ENCODE measurements around the gene RAD51B. TPM values are rescaled to one million over a fixed set of nuclear protein-coding genes. Genes with fewer than 3 reads are reported as not detected.

RAD51B gene
- total and polyA plus RNA-seq, 7 donors: 2.4 to 24.4 (median 7.1) TPM

GRCh38 chr14:68369281-68370056 is 549.9 kb downstream of the RAD51B start:
- DNase-seq: no peak
- intact Hi-C loops (cut with DNase I): no loop called here
- Histone ChIP-seq H3K27me3 (no peaks in the 10 kb centered on the region), H3K4me3 (no peak overlapping the region), H3K9me3 (no peaks in the 10 kb centered on the region), H3K27ac (peak overlapping the region in 1 of 4 donors; percentile 55), H3K36me3 (no peaks in the 10 kb centered on the region), H3K4me1 (peaks cover 0 to 39% (median 28%) of the 10 kb centered on the region in 4 donors)
- WGBS, 2 donors: 60 to 78% methylated on average over 6 of the region's 6 CpGs
- TF ChIP-seq POLR2AphosphoS5 (IDR thresholded peaks at IDR 0.05): no peak
- TF ChIP-seq POLR2A (IDR thresholded peaks at IDR 0.05): no peak
- no peak for TF ChIP-seq EP300 (IDR thresholded peaks at IDR 0.05)
- TF ChIP-seq CTCF (IDR thresholded peaks at IDR 0.05): no peak

- Histone ChIP-seq H3K4me1 (peaks cover 0 to 39% (median 22%) of the 10 kb centered on the region in 4 donors), H3K4me3 (no peak overlapping the region), H3K27ac (no peak overlapping the region), H3K27me3 (no peaks in the 10 kb centered on the region), H3K36me3 (no peaks in the 10 kb centered on the region), H3K9me3 (no peaks in the 10 kb centered on the region)
- no peak for TF ChIP-seq EP300 (IDR thresholded peaks at IDR 0.05)
- intact Hi-C loops (cut with DNase I): no loop called here
- no peak for DNase-seq
Measured at GRCh38 chr14:68370057-68370360, 550.4 kb downstream of the RAD51B start.

- Histone ChIP-seq H3K27ac (no peak overlapping the region), H3K4me3 (no peak overlapping the region), H3K4me1 (peaks cover 0 to 46% (median 18%) of the 10 kb centered on the region in 4 donors), H3K9me3 (no peaks in the 10 kb centered on the region), H3K36me3 (no peaks in the 10 kb centered on the region), H3K27me3 (no peaks in the 10 kb centered on the region)
- WGBS, 2 donors: 94 to 99% methylated on average over 2 of the region's 2 CpGs
- no peak for DNase-seq
- TF ChIP-seq POLR2AphosphoS5 (IDR thresholded peaks at IDR 0.05) (no peak), CTCF (IDR thresholded peaks at IDR 0.05) (no peak), EP300 (IDR thresholded peaks at IDR 0.05) (no peak), POLR2A (IDR thresholded peaks at IDR 0.05) (no peak)
- intact Hi-C loops (cut with DNase I): no loop called here
Measured at GRCh38 chr14:68372368-68372767, 552.8 kb downstream of the RAD51B start.

- Histone ChIP-seq H3K27me3 (no peaks in the 10 kb centered on the region), H3K4me1 (peaks cover 0 to 43% (median 17%) of the 10 kb centered on the region in 4 donors), H3K4me3 (no peak overlapping the region), H3K27ac (no peak overlapping the region), H3K9me3 (no peaks in the 10 kb centered on the region), H3K36me3 (no peaks in the 10 kb centered on the region)
- TF ChIP-seq POLR2AphosphoS5 (IDR thresholded peaks at IDR 0.05) (no peak), CTCF (IDR thresholded peaks at IDR 0.05) (no peak), EP300 (IDR thresholded peaks at IDR 0.05) (no peak), POLR2A (IDR thresholded peaks at IDR 0.05) (no peak)
- WGBS, 2 donors: 86 to 97% methylated on average over 2 of the region's 2 CpGs
- DNase-seq: no peak
- intact Hi-C loops (cut with DNase I): no loop called here
Measured at GRCh38 chr14:68373124-68373646, 553.6 kb downstream of the RAD51B start.

- TF ChIP-seq CTCF (IDR thresholded peaks at IDR 0.05): no peak
- no peak for TF ChIP-seq POLR2AphosphoS5 (IDR thresholded peaks at IDR 0.05)
- TF ChIP-seq POLR2A (IDR thresholded peaks at IDR 0.05): no peak
- TF ChIP-seq EP300 (IDR thresholded peaks at IDR 0.05): no peak
- no peaks in the 10 kb centered on the region for H3K36me3 ChIP-seq
- no peak overlapping the region for H3K27ac ChIP-seq
- WGBS, 2 donors: 18 to 32% methylated on average over 2 of the region's 2 CpGs
- DNase-seq: no peak
- H3K9me3 ChIP-seq: no peaks in the 10 kb centered on the region
- H3K4me3 ChIP-seq: no peak overlapping the region
- intact Hi-C loops (cut with DNase I): no loop called here
- H3K4me1 ChIP-seq: peaks cover 0 to 39% (median 18%) of the 10 kb centered on the region in 4 donors
- H3K27me3 ChIP-seq: no peaks in the 10 kb centered on the region
Measured at GRCh38 chr14:68373847-68374444, 554.4 kb downstream of the RAD51B start.
